HG03558 (cell line): Measurements from ENCODE around the gene SYK.

Source experiments
- ATAC-seq: cut with Tn5 transposase; IDR thresholded peaks from one replicate; pipeline ENCODE4 v1.9.1; 2021; ENCODE audit warnings: moderate number of reproducible peaks; ENCODE audit not compliant: unreplicated experiment; ENCODE audit errors: extremely low read depth

The SYK gene

GRCh38 chr9:90896231-90896630, 94.6 kb downstream of the SYK start:
- no peak for ATAC-seq

DNA sequence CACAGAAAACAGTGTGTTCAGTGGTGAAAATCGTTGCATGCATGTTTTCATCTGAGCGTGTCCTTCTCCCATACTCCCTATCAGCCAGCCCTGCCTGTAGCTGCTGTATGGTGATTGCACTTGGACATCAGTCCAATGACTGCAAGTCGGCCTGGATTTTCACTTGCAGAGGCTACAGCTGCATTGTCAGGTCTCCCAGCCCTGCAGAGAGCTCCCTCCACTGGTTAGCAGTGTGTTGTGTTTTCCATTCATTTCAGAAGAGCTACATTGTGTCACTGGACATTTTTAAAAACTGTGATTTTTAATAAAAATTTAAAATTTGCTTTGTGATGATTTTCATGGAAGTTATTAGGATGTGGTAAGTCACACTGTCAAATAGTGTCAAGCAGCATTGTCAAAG, 96.6 kb downstream of the SYK start:
- no peak for ATAC-seq

DNA sequence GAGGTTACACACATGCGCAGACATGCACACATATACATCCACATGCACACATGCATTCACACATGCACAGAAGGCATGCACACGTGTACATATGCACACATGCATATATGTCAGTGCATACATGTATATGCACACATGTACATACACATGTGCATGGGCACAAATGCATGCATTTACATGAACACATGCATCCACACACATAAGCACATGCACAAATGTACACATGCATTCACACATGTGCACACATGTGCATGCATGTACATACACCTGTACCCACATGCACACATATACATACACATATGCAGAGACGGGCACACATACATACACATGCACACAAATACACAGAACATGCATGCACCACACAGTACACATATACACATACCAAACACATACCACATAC, 97.7 kb downstream of the SYK start:
- ATAC-seq = no peak

- no peak for ATAC-seq
Observed at GRCh38 chr9:90900130-90900529, 98.5 kb downstream of the SYK start.

GRCh38 chr9:90901933-90902332, 100.3 kb downstream of the SYK start:
- no peak for ATAC-seq

DNA sequence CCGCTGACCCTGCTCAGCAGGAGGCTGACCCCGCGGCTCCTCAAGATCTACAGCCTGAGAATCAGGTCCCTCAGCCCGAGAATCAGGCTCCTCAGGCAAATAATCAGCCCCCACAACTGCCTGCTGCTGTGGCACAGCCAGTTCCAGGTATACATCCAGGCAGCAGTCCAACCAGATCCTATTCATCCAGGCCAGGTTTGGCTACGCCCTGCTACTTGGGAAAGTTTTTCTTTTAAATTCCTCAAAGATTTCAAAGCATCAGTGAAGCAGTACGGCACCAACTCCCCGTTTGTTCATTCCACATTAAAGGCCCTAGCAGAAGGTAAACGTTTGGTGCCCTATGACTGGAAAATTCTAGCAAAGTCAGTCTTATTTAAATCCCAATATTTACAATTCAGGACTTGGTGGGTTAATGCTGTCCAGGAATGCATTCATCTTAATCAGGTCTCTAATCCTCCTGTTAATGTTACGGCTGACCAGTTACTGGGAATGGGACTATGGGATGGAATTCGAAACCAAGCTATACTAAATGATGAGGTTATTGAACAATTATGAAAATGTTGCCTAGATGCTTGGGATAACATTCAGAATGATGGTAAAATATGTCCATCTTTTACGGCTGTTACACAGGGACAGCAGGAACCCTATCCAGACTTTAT, 102.3 kb downstream of the SYK start:
- ATAC-seq = no peak

DNA sequence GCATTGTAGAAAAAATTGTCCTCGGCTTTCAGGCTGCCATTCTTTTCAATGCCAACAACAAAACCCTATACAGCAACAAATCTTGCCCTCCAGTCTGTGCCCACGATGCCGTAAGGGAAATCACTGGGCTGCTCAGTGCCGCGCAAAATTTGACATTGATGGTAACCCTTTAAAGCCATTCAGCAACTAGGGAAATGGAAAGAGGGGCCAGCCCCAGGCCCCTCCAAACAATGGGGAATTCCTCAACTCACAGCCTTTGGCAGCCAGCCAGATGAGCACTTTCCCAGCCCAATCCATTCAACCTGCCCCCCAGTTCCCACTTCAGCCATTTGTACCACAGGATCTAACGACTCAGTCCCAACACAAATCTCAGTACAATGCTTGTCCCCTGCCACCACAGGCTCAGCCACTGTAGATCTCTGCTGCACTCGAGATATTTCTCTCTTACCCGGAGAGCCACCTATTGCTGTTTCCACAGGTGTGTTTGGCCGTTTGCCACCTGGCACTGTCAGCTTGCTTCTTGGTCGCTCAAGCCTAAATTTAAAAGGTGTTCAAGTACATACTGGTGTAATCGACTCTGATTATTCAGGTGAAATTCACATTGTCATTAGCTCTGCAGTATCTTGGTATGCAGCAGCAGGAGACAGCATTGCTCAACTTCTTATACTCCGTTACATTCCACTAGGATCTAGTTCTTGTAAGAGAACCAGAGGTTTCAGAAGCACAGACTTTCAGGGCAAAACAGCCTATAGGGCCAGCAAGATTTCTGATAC, 103.3 kb downstream of the SYK start:
- no peak for ATAC-seq

GRCh38 chr9:90905822-90906221, 104.2 kb downstream of the SYK start:
- no peak for ATAC-seq

GRCh38 chr9:90906316-90907055, 104.9 kb downstream of the SYK start:
- no peak for ATAC-seq

- ATAC-seq = no peak
Observed at GRCh38 chr9:90907056-90907445, 105.4 kb downstream of the SYK start.

DNA sequence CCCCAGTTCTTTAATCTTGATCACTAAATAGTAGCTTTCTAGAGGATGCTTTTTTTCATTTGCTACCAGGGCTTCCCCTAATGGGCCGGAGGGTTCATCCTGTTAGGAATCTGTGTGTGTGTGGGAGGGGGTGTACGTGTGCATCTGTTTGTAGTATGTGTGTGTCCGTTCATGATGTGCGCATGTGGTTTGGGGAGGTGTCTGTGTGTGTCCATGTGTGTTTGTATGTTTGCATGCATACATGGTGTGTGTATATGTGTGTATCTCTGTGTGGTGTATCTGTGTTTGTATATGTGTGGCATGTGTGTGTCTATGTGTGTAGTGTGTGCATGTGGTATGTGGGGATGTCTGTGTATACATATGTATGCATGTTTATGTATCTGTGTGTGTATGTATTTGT, 106.2 kb downstream of the SYK start:
- ATAC-seq = no peak

DNA sequence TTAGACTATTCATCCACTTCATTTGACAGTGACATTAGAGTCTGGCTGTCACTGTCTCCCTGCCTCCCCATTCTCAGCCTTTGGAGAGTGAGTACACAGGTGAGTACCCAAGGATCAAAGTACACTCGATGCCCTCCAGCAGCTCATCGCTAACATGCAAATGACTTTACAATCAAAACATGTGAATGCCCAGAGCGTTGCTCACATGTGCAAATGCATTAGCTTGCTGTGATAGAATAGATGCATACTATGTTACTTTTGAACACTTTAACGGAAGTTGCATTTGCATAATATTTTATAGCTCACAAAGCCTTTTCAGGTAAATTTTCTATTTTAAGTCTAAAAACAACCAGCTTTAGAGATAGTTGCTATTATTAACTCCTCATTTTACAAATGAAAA, 107.6 kb downstream of the SYK start:
- no peak for ATAC-seq

GRCh38 chr9:90909747-90910283, 108.2 kb downstream of the SYK start:
- no peak for ATAC-seq

DNA sequence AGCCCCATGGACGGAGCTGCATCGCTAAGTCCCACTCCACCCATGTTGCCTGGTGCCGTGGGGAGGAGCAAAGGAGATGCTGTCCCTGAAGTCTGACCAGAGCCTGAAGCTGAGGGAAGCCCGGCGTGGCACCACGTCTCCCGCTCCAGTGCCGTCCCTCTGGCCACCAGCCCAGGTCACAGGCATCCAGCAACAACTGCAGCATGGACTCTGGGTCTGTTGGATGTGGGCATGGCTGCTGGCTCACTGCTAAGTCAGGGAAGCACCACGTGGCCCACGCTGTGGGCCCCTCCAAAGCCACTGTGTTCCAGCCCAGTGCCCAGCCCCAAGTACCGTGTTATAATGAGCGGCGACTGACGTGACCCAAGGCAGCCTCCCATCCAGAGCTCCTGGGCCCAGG, 112.6 kb downstream of the SYK start:
- ATAC-seq = no peak

DNA sequence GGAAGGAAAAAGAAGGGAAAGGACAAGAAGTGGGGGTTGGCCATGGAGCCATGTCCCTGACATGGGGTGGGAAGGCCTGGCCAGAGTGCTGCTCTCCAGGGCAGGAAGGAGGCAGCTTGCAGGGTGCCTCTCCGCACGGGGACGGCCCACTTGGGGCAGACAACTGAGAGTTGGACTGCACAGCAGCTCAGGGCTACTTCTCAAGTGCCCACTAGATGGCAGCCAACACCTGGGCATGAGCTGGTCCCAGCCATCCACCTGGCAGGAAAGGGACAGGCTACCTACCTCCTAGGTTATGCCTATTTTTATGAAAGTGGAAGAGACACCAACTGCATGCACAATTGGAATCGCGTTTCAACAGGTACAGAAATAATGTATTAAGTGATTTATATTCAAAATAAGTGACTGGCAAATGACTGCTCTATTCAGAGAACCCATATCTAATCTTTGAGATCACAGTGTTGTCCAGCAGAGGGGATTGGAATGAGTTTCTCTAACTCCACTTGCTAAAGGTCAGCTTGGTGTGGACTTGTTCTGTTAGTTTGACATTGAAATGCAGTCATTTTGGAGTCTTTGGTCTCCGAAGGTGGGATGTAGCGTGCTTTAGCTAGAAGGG, 113.4 kb downstream of the SYK start:
- ATAC-seq = no peak

DNA sequence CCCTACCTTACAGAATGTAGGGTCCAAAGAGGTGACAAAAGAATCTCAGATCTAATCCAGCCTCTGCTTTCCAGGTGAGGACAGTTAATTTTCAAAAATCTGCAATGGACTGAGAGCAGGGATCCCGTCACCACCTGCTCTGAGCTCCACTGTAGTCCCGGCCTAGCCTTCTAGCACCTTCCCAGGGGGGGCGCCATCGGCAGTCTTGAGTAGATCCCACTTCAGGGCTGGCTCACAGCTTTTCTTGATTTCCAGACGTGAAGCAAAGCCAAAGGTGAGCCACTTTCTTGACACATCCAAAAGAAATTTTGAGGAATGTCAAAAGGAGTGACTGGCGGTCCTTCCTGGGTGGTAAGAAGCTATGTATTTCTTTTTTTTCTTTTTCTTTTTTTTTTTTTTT, 114.1 kb downstream of the SYK start:
- no peak for ATAC-seq

DNA sequence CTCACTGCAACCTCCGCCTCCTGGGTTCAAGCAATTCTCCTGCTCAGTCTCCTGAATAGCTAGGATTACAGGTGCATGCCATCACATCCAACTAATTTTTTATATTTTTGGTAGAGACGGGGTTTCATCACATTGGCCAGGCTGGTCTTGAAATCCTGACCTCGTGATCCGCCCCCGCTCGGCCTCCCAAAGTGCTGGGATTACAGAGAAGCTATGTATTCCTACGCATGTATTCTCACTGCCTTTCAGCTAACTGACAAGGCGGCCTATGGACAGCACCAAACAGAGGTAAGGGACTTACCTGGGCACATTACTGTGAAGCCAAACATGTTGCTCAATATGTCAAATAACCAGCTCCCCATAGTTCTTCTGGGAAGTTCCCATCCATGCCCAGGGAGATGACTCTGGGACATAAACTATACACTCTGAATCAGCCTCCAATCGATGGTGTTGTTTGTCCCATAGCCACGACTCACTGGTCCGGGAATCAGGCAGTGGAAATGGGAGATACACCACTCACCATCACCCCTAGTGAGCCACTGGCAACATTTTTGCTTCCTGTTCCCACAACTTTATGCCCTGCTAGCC, 114.6 kb downstream of the SYK start:
- no peak for ATAC-seq

GRCh38 chr9:90919883-90920282, 118.3 kb downstream of the SYK start:
- ATAC-seq = no peak

- ATAC-seq = no peak
Observed at GRCh38 chr9:90921104-90921503, 119.5 kb downstream of the SYK start.

- no peak for ATAC-seq
Observed at GRCh38 chr9:90921969-90922368, 120.3 kb downstream of the SYK start.
